ENCODE measurements around the gene PAQR7. TPM values are rescaled to one million over a fixed set of nuclear protein-coding genes. Genes with fewer than 3 reads are reported as not detected.

PAQR7 gene
- total RNA-seq, 1 experiment from 2014 or later, result 4.4 TPM

DNA sequence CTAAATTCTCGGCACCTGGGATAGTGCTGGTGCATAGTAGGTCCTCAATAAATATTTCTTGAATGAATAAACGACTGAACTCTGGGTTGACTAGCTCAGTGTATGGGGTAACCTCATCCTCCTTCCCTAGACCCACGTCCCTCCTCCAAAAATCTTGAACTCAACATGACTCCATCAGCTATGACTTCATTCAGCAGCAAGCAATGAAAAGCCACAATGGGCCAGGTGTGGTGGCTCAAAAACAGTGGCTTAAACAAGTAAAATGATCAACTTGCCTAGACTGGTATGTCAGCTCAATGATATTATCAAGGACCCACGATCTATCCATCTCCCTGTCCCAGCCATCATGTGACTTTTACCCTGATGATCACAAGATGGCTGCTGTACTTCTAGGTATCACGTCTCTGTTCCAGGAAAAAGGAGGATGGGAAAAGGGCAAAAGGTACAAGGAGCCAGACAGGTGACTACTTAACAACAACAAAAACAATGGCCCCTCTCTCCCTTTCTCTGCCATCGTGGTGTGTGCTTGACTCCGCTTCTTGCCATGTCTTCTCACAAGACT lies 13.0 kb upstream of the PAQR7 start:
- DNase-seq (ENCODE audit: unreplicated experiment), result no peak
- CTCF ChIA-PET, result interaction anchor here (0.5 to 1.5 kb wide), 3 partner anchors 17 to 770 kb away, joined by 3 to 5 read pairs (median 4); partner anchors contain the start of gene PAFAH2
- no peak overlapping the region for H3K27ac Mint-ChIP-seq (ENCODE audit: low read depth, unreplicated experiment)
- no peaks in the 10 kb centered on the region for H3K36me3 Mint-ChIP-seq (ENCODE audit: insufficient read depth, unreplicated experiment)
- no peaks in the 10 kb centered on the region for H3K9me3 Mint-ChIP-seq (ENCODE audit: unreplicated experiment)
- no peaks in the 10 kb centered on the region for H3K27me3 Mint-ChIP-seq (ENCODE audit: insufficient read depth, unreplicated experiment)
- H3K4me1 Mint-ChIP-seq (ENCODE audit: insufficient read depth, unreplicated experiment), result peaks cover 17% of the 10 kb centered on the region
- H3K4me3 Mint-ChIP-seq (ENCODE audit: unreplicated experiment), result no peak overlapping the region
- POLR2A ChIA-PET, result interaction anchor here (0.7 to 7.5 kb wide), 5 partner anchors 11 to 35 kb away, joined by 3 to 83 read pairs (median 9); partner anchors contain the start of genes AUNIP, PAQR7 and STMN1
- TF ChIP-seq, protein P1, sequence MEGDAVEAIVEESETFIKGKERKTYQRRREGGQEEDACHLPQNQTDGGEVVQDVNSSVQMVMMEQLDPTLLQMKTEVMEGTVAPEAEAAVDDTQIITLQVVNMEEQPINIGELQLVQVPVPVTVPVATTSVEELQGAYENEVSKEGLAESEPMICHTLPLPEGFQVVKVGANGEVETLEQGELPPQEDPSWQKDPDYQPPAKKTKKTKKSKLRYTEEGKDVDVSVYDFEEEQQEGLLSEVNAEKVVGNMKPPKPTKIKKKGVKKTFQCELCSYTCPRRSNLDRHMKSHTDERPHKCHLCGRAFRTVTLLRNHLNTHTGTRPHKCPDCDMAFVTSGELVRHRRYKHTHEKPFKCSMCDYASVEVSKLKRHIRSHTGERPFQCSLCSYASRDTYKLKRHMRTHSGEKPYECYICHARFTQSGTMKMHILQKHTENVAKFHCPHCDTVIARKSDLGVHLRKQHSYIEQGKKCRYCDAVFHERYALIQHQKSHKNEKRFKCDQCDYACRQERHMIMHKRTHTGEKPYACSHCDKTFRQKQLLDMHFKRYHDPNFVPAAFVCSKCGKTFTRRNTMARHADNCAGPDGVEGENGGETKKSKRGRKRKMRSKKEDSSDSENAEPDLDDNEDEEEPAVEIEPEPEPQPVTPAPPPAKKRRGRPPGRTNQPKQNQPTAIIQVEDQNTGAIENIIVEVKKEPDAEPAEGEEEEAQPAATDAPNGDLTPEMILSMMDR (IDR thresholded peaks at IDR 0.05; ENCODE audit: unreplicated experiment), result no peak
- intact Hi-C loops (cut with micrococcal nuclease), result no loop called here
- BruUV-seq (replicated peaks), result no TSS peak

DNA sequence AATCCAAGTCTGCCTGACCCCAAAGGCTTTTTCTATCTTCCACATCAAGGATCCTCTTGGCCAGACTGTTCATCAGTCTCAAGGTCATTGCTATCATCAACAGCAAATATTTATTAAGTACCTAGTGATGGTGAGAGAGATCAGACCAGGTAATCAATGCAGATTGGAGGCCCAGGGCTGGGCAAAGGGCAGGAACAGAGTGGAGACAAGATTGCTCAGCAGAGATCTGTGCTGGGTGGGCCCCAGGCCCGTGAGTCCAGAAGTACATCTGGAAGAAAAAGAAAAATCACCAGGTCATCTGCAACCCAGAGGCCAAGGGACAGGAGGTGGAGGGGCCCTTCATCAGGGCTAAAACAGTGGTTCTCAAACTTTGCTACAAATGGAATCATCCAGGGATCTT lies 10.1 kb upstream of the PAQR7 start:
- DNase-seq (ENCODE audit: unreplicated experiment), result no peak
- no peak overlapping the region for H3K4me3 Mint-ChIP-seq (ENCODE audit: unreplicated experiment)
- TF ChIP-seq, protein P1 (IDR thresholded peaks at IDR 0.05; ENCODE audit: unreplicated experiment), result no peak
- H3K9me3 Mint-ChIP-seq (ENCODE audit: unreplicated experiment), result no peaks in the 10 kb centered on the region
- H3K27me3 Mint-ChIP-seq (ENCODE audit: insufficient read depth, unreplicated experiment), result no peaks in the 10 kb centered on the region
- no peak overlapping the region for H3K27ac Mint-ChIP-seq (ENCODE audit: low read depth, unreplicated experiment)
- BruUV-seq (replicated peaks), result no TSS peak
- peaks cover 15% of the 10 kb centered on the region for H3K4me1 Mint-ChIP-seq (ENCODE audit: insufficient read depth, unreplicated experiment)
- H3K36me3 Mint-ChIP-seq (ENCODE audit: insufficient read depth, unreplicated experiment), result peaks cover 6% of the 10 kb centered on the region
- ChIA-PET CTCF (no interaction called here), POLR2A (interaction anchor here (1.0 to 1.3 kb wide), 2 partner anchors 10 to 30 kb away, joined by 4 read pairs; partner anchors contain the start of gene PAQR7)
- intact Hi-C loops (cut with micrococcal nuclease), result no loop called here

DNA sequence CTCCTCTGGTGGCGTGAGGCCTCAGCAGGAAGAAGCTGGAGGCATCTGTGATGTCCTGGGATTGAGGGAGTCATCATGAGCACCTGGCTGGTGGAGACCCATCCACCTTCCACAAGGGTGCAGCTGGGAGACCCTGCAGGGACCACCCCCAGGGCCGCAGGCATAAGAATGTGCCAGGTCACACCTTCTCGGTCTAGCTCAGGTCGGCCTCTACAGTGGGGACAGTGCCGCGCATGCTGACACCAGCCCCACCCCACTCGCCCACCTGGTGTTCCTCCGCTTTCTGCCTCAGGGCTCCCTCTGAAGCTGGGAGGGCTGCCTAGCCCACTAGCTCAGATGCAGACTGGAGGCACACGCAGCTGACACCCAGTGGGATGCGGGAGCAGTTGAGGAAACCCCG lies 5.8 kb upstream of the PAQR7 start:
- ChIA-PET CTCF (no interaction called here), POLR2A (interaction anchor here (0.6 kb wide), 1 partner anchor 71 kb away, joined by 3 read pairs; no protein-coding TSS in a partner anchor)
- peaks cover 6% of the 10 kb centered on the region for H3K36me3 Mint-ChIP-seq (ENCODE audit: insufficient read depth, unreplicated experiment)
- no peak overlapping the region for H3K27ac Mint-ChIP-seq (ENCODE audit: low read depth, unreplicated experiment)
- H3K9me3 Mint-ChIP-seq (ENCODE audit: unreplicated experiment), result no peaks in the 10 kb centered on the region
- no TSS peak for BruUV-seq (replicated peaks)
- H3K4me3 Mint-ChIP-seq (ENCODE audit: unreplicated experiment), result no peak overlapping the region
- H3K27me3 Mint-ChIP-seq (ENCODE audit: insufficient read depth, unreplicated experiment), result no peaks in the 10 kb centered on the region
- DNase-seq (ENCODE audit: unreplicated experiment), result no peak
- TF ChIP-seq, protein P1 (IDR thresholded peaks at IDR 0.05; ENCODE audit: unreplicated experiment), result no peak
- intact Hi-C loops (cut with micrococcal nuclease), result no loop called here
- H3K4me1 Mint-ChIP-seq (ENCODE audit: insufficient read depth, unreplicated experiment), result peaks cover 6% of the 10 kb centered on the region

DNA sequence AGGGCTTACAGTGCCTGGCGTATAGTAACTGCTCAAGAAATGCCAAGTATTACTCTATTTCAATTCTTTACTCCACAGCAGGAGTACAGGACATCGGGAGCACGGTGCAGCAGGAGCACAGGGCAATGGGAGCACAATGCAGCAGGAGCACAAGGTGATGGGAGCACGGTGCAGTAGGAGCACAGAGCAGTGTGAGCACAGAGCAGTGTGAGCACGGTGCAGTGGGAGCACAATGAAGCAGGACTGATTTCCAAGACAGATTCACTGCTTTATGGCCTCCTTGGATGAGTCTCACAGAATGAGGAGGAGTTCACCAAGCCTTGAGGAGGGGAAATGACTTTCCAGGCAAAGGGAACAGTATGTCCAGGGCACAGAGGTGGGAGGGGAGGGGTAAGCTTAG lies 5.0 kb upstream of the PAQR7 start:
- no peaks in the 10 kb centered on the region for H3K9me3 Mint-ChIP-seq (ENCODE audit: unreplicated experiment)
- CTCF ChIA-PET, result no interaction called here
- POLR2A ChIA-PET, result interaction anchor here (0.6 to 6.9 kb wide), 2 partner anchors 10 to 71 kb away, joined by 3 to 83 read pairs; no protein-coding TSS in a partner anchor

More for the DNA sequence above, 5.0 kb upstream of the PAQR7 start:
- TF ChIP-seq, protein P1 (IDR thresholded peaks at IDR 0.05; ENCODE audit: unreplicated experiment), result no peak
- intact Hi-C loops (cut with micrococcal nuclease), result no loop called here
- Mint-ChIP-seq H3K36me3 (ENCODE audit: insufficient read depth, unreplicated experiment) (peaks cover 6% of the 10 kb centered on the region), H3K4me1 (ENCODE audit: insufficient read depth, unreplicated experiment) (peaks cover 6% of the 10 kb centered on the region), H3K27ac (ENCODE audit: low read depth, unreplicated experiment) (no peak overlapping the region), H3K4me3 (ENCODE audit: unreplicated experiment) (no peak overlapping the region), H3K27me3 (ENCODE audit: insufficient read depth, unreplicated experiment) (no peaks in the 10 kb centered on the region)
- DNase-seq (ENCODE audit: unreplicated experiment), result no peak
- no TSS peak for BruUV-seq (replicated peaks)

Measured in MCF 10A (cell line).